Right atrium auricular region (tissue), 2 donors: ENCODE results near the gene C5orf15. TPM values are rescaled to one million over a fixed set of nuclear protein-coding genes. Genes with fewer than 3 reads are reported as not detected.

Experiments
- DNase-seq: peaks from one replicate; pipeline ENCODE4 v3.0.0-alpha.2; 2019; ENCODE audit warnings: low spot score
- H3K27ac ChIP-seq, 2 donors: fragments of 200-600 bp; sonication (generic); 1 replicate in 1 of 2; 2 replicates in 1 of 2; pipeline ENCODE4 v1.5.1; 2016 to 2019
- H3K27me3 ChIP-seq, 2 donors: fragments of 200-600 bp; sonication (generic); one replicate each; pipeline versions ENCODE4 v1.5.1 to v1.6.0; 2017 to 2019
- H3K36me3 ChIP-seq: fragments of 200-600 bp; sonication (generic); one replicate; pipeline ENCODE4 v1.5.1; 2016
- H3K4me1 ChIP-seq, 2 donors: fragments of 200-600 bp; sonication (generic); one replicate each; pipeline versions ENCODE4 v1.5.1 to v1.6.0; 2017 to 2019
- H3K4me3 ChIP-seq, 2 donors: fragments of 200-600 bp; sonication (generic); 1 replicate in 1 of 2; 2 replicates in 1 of 2; pipeline ENCODE4 v1.5.1; 2017 to 2019; ENCODE audit warnings: mild to moderate bottlenecking in 1 of 2, moderate library complexity in 1 of 2
- H3K9me3 ChIP-seq, 2 donors: fragments of 200-600 bp; sonication (generic); one replicate each; pipeline ENCODE4 v1.5.1; 2019
- total RNA-seq, 2 donors: library from RNA; depleted of rRNA; stranded (reverse); fragments of >200 nt; gene quantifications; one replicate each; pipeline ENCODE4 v1.1.0, GENCODE V29; 2016
- TF ChIP-seq, protein P1 (sequence below), 2 donors: fragments of 200-600 bp; sonication (generic); IDR thresholded peaks; one replicate each; pipeline ENCODE4 v1.5.1; 2019; ENCODE audit warnings: antibody characterized with exemption in 2 of 2

Gene C5orf15
- total RNA-seq, 2 donors from 2014 or later: 32.6 to 59.8 TPM

DNA sequence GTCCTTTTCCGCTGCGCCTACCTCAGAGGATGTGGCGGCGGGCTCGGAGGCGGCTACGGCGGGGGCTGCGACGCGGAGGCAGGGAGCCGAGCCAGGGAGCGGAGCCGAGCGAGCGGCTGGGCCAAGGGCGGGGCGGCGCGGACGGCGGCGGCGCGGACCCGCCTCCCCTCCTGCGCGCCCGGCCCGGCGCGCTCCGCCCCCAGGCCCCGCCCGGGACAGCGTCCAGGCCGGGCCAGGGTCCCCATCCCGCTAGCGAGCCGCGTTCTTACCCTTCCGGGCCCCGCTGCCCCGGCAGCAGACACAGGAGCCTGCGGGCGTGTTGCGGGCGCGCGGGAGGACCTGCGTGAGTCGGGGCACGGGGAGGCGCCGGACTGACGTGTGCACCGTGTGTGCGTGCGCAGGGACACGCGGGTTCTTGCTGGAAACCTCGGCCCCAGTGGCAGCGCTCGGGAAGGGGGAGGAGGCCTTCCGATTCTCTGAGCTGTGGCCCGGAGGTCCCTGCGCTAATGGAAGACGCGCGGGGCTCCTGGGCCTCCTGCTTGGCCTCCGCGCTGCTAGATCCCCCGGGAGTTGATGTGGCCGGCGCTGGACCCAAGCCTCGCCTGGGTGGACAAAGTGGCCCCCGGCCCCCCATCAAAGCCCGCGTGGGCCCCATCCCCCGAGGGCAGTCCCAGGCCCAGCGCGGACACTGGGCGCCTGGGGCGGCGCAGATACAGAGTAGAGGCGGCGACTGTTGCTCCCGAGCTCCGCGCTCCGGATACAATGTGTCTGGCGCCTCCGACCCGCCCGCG lies 36.4 kb upstream of the C5orf15 start, which contains the start of gene VDAC1:
TSS of gene VDAC1 (minus strand) at position 350 of the 791 bp plus-strand sequence. CDS start 11,963 bp downstream, outside the sequence.
- peak; percentile 84 for DNase-seq
- Histone ChIP-seq H3K27ac (peak within 1 kb of the TSS; percentile 99 to 100), H3K27me3 (no peaks in the 10 kb centered on the region), H3K9me3 (no peaks in the 10 kb centered on the region), H3K4me1 (peaks cover 0 to 50% of the 10 kb centered on the region in 2 donors), H3K4me3 (peak within 1 kb of the TSS; percentile 90 to 93), H3K36me3 (peaks cover 12% of the 10 kb centered on the region)
- TF ChIP-seq, protein P1, sequence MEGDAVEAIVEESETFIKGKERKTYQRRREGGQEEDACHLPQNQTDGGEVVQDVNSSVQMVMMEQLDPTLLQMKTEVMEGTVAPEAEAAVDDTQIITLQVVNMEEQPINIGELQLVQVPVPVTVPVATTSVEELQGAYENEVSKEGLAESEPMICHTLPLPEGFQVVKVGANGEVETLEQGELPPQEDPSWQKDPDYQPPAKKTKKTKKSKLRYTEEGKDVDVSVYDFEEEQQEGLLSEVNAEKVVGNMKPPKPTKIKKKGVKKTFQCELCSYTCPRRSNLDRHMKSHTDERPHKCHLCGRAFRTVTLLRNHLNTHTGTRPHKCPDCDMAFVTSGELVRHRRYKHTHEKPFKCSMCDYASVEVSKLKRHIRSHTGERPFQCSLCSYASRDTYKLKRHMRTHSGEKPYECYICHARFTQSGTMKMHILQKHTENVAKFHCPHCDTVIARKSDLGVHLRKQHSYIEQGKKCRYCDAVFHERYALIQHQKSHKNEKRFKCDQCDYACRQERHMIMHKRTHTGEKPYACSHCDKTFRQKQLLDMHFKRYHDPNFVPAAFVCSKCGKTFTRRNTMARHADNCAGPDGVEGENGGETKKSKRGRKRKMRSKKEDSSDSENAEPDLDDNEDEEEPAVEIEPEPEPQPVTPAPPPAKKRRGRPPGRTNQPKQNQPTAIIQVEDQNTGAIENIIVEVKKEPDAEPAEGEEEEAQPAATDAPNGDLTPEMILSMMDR (IDR thresholded peaks at IDR 0.05): no peak

DNA sequence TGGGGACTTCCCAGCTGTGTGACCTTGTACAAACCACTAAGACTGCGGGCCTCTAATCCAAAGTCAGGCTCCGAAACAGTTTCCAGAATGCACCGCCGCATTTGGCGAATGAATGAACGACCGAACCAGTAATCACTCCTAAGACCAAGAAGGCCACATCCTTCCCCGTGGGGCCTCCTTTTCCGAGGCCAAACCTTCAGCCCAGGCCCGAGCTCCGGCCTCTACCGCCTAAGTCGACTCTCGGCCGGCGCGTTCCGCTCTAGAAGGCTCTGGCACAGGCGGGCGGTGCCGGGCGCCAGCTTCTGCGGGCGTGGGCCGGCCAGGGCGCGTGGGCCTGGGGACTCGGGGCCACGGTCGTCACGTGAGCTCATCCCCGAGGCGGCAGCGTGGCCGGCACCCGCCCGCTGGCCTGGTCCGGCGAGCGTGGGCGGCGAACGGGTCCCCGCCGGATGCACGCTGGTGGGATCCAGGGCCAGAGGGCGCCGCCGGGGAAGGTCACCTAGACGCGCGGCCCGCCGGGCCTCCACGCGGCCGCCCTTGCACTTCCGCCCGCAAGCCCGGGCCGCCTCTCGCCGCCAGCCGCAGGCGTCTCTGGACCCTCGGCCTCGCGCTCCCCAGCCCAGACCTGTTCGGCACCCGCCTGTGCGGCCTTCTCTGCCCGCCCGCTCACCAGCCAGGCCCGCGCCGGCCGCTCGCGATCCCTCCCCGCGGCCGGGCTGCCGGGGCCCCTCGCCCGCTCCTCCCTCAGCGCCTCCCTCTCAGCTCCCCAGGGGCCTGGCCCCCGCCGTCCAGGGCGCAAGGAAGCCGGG lies 35.6 kb upstream of the C5orf15 start:
- Histone ChIP-seq H3K9me3 (no peaks in the 10 kb centered on the region), H3K36me3 (peaks cover 12% of the 10 kb centered on the region), H3K4me1 (peaks cover 0 to 58% of the 10 kb centered on the region in 2 donors), H3K4me3 (peak overlapping the region; percentile 90 to 93), H3K27ac (peak overlapping the region; percentile 99 to 100), H3K27me3 (no peaks in the 10 kb centered on the region)
- peak; percentile 74 for DNase-seq
- TF ChIP-seq, protein P1 (IDR thresholded peaks at IDR 0.05): no peak

DNA sequence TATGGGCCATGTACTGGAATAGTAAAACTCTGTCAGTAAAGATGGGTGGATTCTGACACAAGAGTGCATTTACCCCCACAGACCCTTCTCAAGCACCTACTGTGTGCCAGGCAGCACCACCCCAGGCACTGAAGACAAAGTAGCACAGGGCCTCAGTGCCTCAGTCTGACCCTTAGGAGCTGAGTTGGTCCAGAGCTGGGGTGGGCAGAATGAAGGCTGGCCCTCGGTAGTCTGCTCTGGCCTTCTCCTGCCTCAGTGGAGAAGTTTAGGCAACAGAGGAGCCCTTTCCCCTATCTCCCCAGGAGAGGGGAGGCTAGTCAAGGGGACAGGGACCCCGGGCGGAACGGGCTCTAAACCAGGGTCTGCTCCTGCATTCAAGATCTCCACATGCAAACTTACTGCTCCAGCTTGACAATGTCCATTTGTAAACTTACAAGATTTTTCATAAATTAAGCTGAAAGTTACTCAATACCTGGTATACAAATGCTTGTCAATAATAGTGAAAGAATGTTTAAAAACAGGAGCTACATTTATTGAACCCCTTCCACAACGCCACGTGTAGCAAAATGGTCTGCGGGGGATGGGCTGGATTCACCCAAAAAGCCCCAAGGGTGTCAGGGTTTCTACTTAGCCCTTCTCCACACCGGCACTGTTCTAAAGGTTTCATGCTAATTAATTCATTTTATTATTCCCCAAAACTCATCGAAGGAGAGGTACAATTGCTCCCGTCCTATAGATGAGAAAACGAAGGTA lies 34.8 kb upstream of the C5orf15 start:
- H3K9me3 ChIP-seq: no peaks in the 10 kb centered on the region
- TF ChIP-seq, protein P1 (IDR thresholded peaks at IDR 0.05): no peak
- H3K36me3 ChIP-seq: peaks cover 12% of the 10 kb centered on the region
- peaks cover 0 to 59% of the 10 kb centered on the region in 2 donors for H3K4me1 ChIP-seq
- H3K4me3 ChIP-seq: peak overlapping the region; percentile 90 to 93
- no peaks in the 10 kb centered on the region for H3K27me3 ChIP-seq
- H3K27ac ChIP-seq: peak overlapping the region; percentile 99 to 100
- DNase-seq: no peak

DNA sequence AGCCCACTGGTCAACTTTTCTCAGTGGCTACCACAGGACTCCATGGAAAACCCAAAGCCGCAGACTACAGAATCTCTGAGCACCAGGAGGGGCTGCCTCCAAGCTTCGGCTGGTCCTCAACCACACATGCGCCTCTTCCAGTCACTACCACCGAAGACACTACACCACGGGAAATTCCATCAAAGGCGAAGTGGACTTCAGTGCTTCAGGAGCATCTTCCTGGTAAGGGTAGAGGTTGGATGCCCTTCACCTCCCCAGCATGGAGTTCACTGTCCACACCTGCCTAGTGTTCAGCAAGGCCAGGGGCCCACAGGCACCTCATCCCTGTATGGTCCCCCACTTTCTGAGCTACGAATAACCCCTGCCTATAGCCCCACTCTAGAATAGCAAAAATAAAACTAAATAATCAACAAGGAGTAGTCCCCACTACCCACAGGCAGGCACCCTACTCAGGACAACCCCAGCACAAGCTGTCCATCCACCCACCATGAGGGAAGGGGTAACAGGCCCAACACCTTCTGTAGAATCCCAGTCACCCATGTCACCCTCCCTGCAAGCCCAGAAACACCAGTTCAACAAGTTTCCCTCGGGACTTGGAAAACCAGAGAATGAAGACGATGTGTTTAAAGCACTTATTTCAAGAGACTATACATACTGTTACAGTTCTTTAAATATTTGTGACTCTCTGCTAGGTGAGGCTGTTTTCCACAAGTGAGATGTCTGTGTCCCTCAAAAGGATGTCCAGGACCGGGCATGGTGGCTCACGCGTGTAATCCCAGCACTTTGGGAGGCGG lies 33.7 kb upstream of the C5orf15 start:
- Histone ChIP-seq H3K36me3 (peaks cover 12% of the 10 kb centered on the region), H3K9me3 (no peaks in the 10 kb centered on the region), H3K27ac (peak overlapping the region; percentile 99 to 100), H3K4me3 (peak overlapping the region in 1 of 2 donors; percentile 90), H3K4me1 (peaks cover 0 to 59% of the 10 kb centered on the region in 2 donors), H3K27me3 (no peaks in the 10 kb centered on the region)
- TF ChIP-seq, protein P1 (IDR thresholded peaks at IDR 0.05): no peak
- DNase-seq: no peak
